CD4-positive, alpha-beta T cell treated with Interleukin-15 for 4 hours (primary cell): ENCODE results near the gene ERBB3.
A peak's percentile ranks its signal among the peaks of the same experiment; 100 is the strongest.

ENCODE experiments used
- DNase-seq: peaks from one replicate; pipeline ENCODE4 v3.0.0-alpha.2; 2020; ENCODE audit warnings: low spot score

Gene ERBB3

GRCh38 chr12:56080556-56081138 is 682 bp downstream of the ERBB3 start:
- DNase-seq = no peak

- no peak for DNase-seq
Measured at GRCh38 chr12:56081393-56082347, 1.7 kb downstream of the ERBB3 start.

- no peak for DNase-seq
Measured at GRCh38 chr12:56082382-56082781, 2.4 kb downstream of the ERBB3 start.

DNA sequence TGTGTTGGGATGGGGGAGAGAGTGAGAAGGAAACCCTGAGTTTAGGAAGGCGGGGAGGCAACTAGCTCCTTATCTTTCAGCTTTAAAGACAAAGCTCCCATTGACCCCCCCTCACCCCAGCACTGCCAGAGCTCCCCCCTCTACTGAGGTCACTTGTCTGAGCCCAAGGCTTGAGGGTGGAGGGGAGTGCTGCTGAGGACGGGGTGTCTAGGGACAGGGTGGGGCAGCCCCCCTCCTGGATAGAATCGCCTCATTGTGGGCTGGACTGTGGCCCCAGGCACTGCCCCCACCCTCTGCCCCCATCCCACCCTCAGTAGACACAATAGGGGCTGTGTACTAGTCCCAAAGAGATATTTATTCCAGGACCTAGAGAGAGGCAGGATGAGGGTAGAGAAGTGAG is 3.0 kb downstream of the ERBB3 start:
- no peak for DNase-seq

DNA sequence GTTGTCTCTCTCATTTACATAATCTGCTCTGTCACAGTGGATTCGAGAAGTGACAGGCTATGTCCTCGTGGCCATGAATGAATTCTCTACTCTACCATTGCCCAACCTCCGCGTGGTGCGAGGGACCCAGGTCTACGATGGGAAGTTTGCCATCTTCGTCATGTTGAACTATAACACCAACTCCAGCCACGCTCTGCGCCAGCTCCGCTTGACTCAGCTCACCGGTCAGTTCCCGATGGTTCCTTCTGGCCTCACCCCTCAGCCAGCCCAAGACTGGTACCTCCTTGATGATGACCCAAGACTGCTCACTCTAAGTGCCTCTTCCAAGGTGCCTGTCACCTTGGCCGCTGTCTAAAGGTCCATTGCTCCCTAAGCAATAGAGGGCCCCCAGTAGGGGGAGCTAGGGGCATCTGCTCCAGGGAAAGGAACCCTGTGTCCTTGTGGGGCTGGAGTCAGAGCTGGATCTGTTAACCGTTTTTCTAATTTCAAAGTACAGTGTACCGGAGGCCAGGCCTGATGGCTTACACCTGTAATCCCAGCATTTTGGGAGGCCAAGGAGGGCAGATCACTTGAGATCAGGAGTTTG is 5.1 kb downstream of the ERBB3 start:
- DNase-seq = no peak

GRCh38 chr12:56086096-56086495 is 6.1 kb downstream of the ERBB3 start:
- DNase-seq = no peak

DNA sequence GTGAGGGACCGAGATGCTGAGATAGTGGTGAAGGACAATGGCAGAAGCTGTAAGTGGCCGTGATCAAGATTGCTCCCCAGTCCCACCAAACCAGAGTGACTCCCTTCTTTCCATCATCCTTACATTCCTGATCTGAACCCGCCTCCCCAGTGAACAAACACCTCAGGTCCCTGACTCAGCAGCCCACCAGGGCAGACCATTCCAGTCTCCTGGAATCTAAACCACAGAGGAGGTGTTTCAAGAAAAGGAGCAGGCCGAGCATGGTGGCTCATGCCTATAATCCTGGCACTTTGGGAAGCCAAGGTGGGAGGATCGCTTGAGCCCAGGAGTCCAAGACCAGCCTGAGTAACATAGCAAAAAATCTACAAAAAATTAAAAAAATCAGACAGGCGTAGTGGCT is 6.6 kb downstream of the ERBB3 start:
- DNase-seq = no peak

DNA sequence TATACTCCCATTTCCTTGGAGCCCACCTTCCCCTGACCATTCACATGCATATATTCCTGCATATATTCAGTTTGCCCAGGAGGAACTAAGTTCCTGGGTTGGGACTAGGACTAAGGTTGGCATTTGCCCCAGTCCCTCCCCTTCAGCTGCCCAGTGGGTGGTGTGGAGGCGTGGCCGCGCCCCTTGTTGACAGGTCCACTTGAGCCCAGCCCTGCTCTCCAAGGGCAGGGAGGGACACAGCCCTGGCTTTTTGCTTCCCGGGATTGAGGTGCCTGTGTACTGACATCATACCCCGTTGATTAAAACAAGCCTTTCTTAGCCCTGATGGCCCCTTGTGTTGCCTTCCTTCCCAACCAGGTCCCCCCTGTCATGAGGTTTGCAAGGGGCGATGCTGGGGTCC is 7.3 kb downstream of the ERBB3 start:
- DNase-seq = no peak

GRCh38 chr12:56097738-56098137 is 17.8 kb downstream of the ERBB3 start:
- no peak for DNase-seq

DNA sequence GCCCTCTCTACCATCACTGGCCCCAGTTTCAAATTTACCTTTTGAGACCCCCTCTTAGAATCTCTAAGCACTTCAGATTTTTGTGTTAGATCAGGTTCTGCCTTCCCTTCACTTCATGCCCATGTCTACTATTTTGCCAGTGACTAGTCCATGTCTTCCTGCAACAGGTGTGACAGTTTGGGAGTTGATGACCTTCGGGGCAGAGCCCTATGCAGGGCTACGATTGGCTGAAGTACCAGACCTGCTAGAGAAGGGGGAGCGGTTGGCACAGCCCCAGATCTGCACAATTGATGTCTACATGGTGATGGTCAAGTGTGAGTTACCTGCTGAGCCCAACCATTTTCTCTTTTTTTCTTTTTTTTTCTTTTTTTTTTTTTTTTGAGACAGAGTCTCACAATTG is 18.6 kb downstream of the ERBB3 start:
- DNase-seq = no peak

GRCh38 chr12:56099787-56100186 is 19.8 kb downstream of the ERBB3 start:
- DNase-seq = no peak

- DNase-seq = no peak
Measured at GRCh38 chr12:56101045-56101444, 21.1 kb downstream of the ERBB3 start.

DNA sequence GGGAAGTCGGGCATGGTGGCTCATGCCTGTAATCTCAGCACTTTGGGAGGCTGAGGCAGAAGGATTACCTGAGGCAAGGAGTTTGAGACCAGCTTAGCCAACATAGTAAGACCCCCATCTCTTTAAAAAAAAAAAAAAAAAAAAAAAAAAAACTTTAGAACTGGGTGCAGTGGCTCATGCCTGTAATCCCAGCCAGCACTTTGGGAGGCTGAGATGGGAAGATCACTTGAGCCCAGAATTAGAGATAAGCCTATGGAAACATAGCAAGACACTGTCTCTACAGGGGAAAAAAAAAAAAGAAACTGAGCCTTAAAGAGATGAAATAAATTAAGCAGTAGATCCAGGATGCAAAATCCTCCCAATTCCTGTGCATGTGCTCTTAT is 22.7 kb downstream of the ERBB3 start:
- DNase-seq = no peak

DNA sequence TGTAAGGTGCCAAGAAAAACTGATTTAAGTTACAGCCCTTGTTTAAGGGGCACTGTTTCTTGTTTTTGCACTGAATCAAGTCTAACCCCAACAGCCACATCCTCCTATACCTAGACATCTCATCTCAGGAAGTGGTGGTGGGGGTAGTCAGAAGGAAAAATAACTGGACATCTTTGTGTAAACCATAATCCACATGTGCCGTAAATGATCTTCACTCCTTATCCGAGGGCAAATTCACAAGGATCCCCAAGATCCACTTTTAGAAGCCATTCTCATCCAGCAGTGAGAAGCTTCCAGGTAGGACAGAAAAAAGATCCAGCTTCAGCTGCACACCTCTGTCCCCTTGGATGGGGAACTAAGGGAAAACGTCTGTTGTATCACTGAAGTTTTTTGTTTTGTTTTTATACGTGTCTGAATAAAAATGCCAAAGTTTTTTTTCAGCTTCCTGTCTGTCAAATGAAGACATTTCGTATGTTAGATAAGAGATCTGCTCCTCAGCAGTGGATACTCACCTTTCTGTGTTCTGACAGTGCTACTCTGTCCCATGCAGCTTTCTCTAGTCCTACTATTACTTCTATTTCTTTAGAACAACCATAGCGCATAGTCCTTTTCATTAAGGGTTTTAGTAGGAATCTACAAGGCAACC is 23.2 kb downstream of the ERBB3 start:
- peak; percentile 43 for DNase-seq

DNA sequence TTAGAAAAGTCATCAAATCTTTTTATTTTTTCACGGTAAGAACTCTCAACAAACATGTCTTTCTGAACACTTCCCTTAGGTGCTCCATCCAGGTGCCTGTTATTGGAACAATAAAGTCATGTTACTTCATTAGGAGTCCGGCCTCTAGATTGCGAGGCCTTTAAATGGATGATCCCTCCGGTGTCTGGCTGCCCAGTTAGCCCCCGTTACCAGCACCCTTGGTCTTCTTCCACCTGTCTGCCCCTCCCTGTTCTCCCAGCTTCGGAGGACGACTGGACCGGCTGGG is 23.8 kb downstream of the ERBB3 start:
- no peak for DNase-seq

DNA sequence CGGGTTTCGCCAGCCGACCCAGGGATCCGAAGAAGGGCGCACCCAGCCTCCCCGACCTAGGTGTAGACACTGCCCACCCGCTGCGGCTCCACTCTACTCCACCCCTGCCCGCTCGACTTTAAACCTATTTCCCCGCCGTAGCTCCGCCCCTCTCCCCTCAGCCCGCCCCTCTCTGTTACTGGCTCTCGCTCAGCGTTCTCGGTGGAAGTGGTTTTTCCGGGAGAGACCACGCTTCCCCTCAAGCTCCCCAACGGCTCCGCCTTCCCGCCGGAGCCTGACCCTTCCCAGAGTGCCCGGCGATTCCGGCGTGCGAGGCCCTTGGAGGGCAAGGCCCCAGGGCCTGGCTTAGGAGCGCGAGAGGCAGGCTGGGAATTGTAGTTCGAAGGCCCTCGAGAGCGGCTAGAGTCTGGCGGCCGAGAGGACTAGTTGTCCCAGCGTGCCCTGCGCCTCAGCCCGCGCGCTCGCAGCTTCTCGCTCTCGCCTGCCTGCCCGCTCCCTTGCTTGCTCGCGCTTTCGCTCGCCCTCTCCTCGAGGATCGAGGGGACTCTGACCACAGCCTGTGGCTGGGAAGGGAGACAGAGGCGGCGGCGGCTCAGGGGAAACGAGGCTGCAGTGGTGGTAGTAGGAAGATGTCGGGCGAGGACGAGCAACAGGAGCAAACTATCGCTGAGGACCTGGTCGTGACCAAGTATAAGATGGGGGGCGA is 24.3 kb downstream of the ERBB3 start, which contains the start of gene PA2G4:
TSS of gene PA2G4 (plus strand) at position 451 of the 706 bp plus-strand sequence. CDS start at position 630, 179 bp downstream.
- peak; percentile 99 for DNase-seq

DNA sequence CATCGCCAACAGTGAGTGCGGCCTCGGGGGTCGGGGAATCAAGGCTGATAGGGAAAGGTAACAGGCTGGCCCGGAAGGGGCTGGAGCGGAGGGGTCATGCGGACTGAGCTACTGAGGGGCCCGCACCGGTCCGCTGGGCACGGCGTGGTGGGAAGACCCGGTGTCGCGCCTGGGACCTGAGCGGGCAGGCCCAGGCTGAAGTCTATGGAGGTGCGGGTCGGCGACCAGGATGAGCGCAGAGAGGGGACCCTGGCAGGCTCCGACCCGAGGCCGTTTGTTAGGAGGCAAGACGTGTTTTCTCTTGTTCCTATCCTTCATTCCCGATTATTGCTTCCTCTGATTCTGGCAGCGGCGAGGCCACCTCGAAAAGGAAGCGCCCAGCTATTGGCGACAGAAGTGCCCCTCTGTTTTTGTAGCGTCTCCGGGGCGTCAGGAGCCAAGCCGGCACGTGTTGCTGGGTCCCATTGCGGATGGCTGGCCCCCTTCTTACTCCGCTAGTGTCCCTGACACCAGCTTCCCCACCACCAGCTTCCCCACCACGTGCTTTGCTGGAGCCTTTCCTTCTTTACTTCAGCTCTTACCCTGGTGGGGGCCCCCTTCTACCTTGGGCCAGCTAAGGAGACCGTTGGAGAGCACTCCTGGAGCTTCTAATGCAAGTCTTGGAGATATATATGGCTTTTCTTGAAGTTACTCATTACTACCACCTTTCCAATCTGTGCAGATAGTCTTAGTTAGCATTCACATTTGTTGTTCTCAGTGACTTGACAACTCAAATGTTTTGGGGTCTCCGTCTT is 25.0 kb downstream of the ERBB3 start:
- no peak for DNase-seq

GRCh38 chr12:56105609-56105902 is 25.6 kb downstream of the ERBB3 start:
- DNase-seq = no peak

DNA sequence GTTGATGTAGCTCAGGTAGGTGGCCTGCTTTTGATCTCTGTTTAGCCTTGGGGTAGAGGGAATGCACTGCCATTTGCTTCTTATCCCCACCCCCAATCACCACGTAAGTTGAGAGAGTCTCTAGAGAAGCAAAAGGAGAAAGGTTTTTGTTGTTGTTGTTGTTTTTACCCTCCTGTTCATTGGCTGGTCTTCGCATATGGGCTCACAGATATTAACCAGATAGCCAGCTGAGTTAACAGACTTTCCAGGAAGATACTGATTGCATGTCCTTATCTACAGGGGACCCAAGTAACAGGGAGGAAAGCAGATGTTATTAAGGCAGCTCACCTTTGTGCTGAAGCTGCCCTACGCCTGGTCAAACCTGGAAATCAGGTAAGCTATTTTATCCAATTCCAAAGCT is 27.3 kb downstream of the ERBB3 start:
- DNase-seq = no peak

DNA sequence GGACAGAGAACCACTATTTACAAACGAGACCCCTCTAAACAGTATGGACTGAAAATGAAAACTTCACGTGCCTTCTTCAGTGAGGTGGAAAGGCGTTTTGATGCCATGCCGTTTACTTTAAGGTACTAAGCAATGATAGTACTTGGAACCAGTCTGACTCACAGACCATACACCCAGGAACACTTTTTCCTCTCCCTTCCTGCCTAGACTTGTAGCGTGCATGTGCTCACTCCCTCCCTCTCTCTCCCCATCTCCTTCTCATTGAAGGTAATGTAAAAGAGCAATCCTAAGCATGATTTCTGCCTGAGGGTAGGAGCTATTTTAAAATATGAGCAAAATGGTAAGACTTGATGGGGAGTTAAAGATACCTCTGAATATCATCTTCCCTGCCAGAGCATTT is 30.6 kb downstream of the ERBB3 start:
- no peak for DNase-seq

- DNase-seq = no peak
Measured at GRCh38 chr12:56114084-56114483, 34.1 kb downstream of the ERBB3 start.

GRCh38 chr12:56115329-56115728 is 35.4 kb downstream of the ERBB3 start:
- DNase-seq = no peak
